ENCODE data around the gene FBF1. TPM values are rescaled to one million over a fixed set of nuclear protein-coding genes. Genes with fewer than 3 reads are reported as not detected.
A peak's percentile ranks its signal among the peaks of the same experiment; 100 is the strongest.

Gene FBF1
- total RNA-seq, 2 experiments from 2014 or later, result 13.2 to 16.2 TPM

DNA sequence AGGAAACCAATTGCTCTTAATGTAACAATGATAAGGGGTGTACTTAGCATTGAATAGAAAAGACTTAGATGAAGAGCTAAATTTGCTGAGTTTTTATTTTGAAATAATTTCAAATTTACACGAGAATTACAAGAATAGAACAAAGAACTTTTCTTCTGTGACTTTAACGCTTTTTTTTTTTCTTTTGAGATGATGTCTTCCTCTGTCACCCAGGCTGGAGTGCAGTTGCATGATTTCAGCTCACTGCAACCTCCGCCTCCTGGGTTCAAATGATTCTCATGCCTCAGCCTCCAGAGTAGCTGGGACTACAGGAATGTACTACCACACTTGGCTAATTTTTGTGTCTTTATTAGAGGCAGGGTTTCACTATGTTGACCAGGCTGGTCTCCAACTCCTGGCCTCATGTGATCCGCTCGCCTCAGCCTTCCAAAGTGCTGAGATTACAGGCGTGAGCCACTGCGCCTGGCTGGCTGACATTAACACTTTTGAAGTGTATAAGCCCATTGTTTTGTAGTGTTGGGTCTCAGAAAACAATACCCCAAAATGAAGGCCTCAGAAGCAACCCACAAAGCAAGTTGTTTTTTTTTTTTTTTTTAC, 40.3 kb upstream of the FBF1 start:
- H3K9me3 Mint-ChIP-seq, result no peaks in the 10 kb centered on the region
- intact Hi-C loops (cut with micrococcal nuclease), result no loop called here
- CTCF ChIA-PET, result interaction anchor here (0.7 to 1.8 kb wide), 9 partner anchors 19 to 566 kb away, joined by 3 to 6 read pairs (median 4); partner anchors contain the start of gene CDK3
- peak overlapping the region; percentile 94 for H3K4me3 Mint-ChIP-seq
- peak overlapping the region; percentile 99 for H3K27ac Mint-ChIP-seq
- H3K36me3 Mint-ChIP-seq (ENCODE audit: low read depth), result peaks cover 7% of the 10 kb centered on the region
- TF ChIP-seq, protein P1, sequence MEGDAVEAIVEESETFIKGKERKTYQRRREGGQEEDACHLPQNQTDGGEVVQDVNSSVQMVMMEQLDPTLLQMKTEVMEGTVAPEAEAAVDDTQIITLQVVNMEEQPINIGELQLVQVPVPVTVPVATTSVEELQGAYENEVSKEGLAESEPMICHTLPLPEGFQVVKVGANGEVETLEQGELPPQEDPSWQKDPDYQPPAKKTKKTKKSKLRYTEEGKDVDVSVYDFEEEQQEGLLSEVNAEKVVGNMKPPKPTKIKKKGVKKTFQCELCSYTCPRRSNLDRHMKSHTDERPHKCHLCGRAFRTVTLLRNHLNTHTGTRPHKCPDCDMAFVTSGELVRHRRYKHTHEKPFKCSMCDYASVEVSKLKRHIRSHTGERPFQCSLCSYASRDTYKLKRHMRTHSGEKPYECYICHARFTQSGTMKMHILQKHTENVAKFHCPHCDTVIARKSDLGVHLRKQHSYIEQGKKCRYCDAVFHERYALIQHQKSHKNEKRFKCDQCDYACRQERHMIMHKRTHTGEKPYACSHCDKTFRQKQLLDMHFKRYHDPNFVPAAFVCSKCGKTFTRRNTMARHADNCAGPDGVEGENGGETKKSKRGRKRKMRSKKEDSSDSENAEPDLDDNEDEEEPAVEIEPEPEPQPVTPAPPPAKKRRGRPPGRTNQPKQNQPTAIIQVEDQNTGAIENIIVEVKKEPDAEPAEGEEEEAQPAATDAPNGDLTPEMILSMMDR (IDR thresholded peaks at IDR 0.05), result no peak
- H3K27me3 Mint-ChIP-seq, result no peaks in the 10 kb centered on the region
- no peak for DNase-seq
- H3K4me1 Mint-ChIP-seq (ENCODE audit: low read depth), result peaks cover 30% of the 10 kb centered on the region
- ATAC-seq, result no peak
- POLR2A ChIA-PET, result interaction anchor here (0.9 kb wide), 1 partner anchor 56 kb away, joined by 4 read pairs; no protein-coding TSS in a partner anchor

DNA sequence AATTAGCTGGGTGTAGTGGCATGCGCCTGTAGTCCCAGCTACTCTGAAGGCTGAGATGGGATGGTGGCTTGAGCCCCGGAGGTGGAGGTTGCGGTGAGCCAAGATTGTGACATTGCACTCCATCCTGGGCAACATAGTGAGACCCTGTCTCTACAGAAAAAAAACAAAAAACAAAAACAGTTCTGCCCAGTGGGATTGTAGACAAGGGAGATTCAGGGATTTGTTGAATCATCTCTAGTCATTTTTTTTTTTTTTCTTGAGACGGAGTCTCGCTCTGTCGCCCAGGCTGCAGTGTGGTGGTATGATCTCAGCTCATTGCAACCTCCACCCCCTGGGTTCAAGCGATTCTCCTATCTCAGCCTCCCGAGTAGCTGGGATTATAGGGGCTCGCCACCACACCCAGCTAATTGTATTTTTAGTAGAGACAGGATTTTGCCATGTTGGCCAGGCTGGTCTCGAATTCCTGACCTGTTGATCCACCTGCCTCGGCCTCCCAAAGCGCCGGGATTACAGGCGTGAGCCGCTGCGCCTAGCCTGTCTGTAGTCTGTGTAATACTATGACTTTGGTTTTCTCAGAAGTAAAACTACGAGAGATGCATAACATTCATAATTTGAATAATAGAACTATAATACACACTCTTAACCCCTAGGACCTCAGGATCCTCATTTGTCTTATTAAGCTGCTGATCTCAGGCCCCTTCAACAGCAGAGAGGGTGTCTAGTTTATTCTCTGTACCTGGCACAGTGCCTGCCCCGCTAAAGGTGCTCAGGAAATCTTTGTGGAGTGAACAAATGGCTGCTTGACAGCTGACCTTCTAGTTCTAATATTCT, 39.6 kb upstream of the FBF1 start:
- Mint-ChIP-seq H3K4me1 (ENCODE audit: low read depth) (peaks cover 37% of the 10 kb centered on the region), H3K27ac (peak overlapping the region; percentile 99), H3K9me3 (no peaks in the 10 kb centered on the region), H3K36me3 (ENCODE audit: low read depth) (peaks cover 7% of the 10 kb centered on the region), H3K27me3 (no peaks in the 10 kb centered on the region), H3K4me3 (peak overlapping the region; percentile 94)
- intact Hi-C loops (cut with micrococcal nuclease), result no loop called here
- POLR2A ChIA-PET, result interaction anchor here (0.6 to 1.0 kb wide), 5 partner anchors 10 to 77 kb away, joined by 3 to 4 read pairs (median 3); no protein-coding TSS in a partner anchor
- ATAC-seq (no peak), DNase-seq (no peak)
- CTCF ChIA-PET, result interaction anchor here (0.7 to 1.8 kb wide), 10 partner anchors 20 to 566 kb away, joined by 3 to 6 read pairs (median 4); partner anchors contain the start of gene CDK3
- TF ChIP-seq, protein P1 (IDR thresholded peaks at IDR 0.05), result no peak

DNA sequence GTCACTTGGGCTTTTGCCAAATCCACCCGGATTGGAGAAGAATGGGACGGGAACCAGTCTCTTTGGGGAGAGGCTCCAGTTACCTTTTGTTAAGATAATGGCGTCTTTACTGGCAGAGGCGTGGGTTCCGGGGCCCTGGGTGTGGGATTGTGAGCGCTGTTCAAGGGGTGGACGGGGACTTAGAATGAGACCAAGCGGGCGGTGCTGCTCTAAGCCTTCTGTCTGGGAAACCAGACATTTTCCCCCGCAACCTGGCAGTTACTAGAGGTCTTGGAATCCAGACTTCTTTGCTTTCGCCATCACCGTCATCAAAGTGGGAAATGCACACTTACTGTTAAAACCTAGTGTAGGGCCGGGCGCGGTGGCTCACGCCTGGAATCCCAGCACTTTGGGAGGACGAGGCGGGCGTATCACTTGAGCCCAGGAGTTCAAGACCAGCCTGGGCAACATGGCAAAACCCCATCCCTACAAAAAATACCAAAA, 38.9 kb upstream of the FBF1 start:
- Mint-ChIP-seq H3K27ac (peak overlapping the region; percentile 99), H3K4me1 (ENCODE audit: low read depth) (peaks cover 37% of the 10 kb centered on the region), H3K9me3 (no peaks in the 10 kb centered on the region), H3K36me3 (ENCODE audit: low read depth) (peaks cover 7% of the 10 kb centered on the region), H3K27me3 (no peaks in the 10 kb centered on the region), H3K4me3 (peak overlapping the region; percentile 94)
- intact Hi-C loops (cut with micrococcal nuclease), result no loop called here
- DNase-seq, result no peak
- POLR2A ChIA-PET, result interaction anchor here (0.9 to 1.0 kb wide), 2 partner anchors 10 to 23 kb away, joined by 3 read pairs; no protein-coding TSS in a partner anchor
- ATAC-seq, result peak; percentile 35
- TF ChIP-seq, protein P1 (IDR thresholded peaks at IDR 0.05), result no peak
- CTCF ChIA-PET, result interaction anchor here (0.8 to 1.6 kb wide), 6 partner anchors 21 to 567 kb away, joined by 3 to 6 read pairs (median 4); partner anchors contain the start of gene CDK3

DNA sequence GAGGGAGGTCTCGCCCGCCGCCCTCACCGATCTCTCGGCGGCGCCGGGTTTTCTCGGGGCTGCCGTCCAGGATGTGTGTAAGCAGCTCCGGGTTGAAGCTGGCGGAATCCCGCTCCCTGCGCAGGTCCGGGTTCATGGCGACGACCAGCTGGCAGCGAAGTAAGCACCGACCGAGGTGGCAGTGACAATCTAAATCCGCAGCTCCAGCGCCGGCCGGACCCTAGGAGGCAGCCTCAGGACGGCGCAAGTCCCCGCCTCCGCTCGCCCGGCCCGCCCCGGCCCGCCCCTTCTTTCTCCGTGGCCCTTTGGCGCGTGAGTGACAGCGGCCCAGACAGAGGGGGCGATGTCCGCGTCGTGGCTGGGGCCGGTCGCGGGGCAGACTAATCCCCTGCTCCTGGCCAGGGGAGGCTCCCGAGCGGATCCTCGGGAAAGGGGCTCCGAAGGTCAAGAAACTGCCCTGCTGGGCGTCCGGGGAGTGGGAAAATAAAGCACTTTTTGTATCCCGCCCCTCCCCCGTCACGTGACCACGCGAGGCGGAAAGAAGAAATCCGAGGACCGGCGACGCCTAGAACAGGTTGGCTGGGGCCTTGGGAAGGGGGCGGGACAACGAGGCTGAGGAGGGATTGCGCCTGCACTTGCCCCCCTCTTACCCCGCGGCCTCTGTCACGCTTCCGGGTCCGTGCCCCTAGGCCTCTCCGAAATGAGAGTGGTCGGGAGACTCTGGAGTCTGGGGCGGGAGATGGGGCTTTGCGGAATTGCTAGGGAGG, 38.3 kb upstream of the FBF1 start, which contains the start of the genes ACOX1 and TEN1:
TSS of gene ACOX1 (minus strand) at position 229 of the 767 bp plus-strand sequence. CDS start at position 136, 93 bp downstream.
TSS of gene TEN1 (plus strand) at position 303 of the 767 bp plus-strand sequence. CDS start 6,953 bp downstream, outside the sequence.
- intact Hi-C loops (cut with micrococcal nuclease), result no loop called here
- DNase-seq, result peak; percentile 99
- Mint-ChIP-seq H3K4me1 (ENCODE audit: low read depth) (peaks cover 39% of the 10 kb centered on the region), H3K27ac (peak within 1 kb of the TSS; percentile 99), H3K36me3 (ENCODE audit: low read depth) (peaks cover 7% of the 10 kb centered on the region), H3K9me3 (no peaks in the 10 kb centered on the region), H3K4me3 (peak within 1 kb of the TSS; percentile 94), H3K27me3 (no peaks in the 10 kb centered on the region)
- ATAC-seq, result peak; percentile 98
- ChIA-PET POLR2A (interaction anchor here (0.6 to 0.8 kb wide), 2 partner anchors 80 to 118 kb away, joined by 3 read pairs; no protein-coding TSS in a partner anchor), CTCF (interaction anchor here (0.6 to 1.7 kb wide), 2 partner anchors 21 to 26 kb away, joined by 3 to 7 read pairs; partner anchors contain the start of gene CDK3)
- TF ChIP-seq, protein P1 (IDR thresholded peaks at IDR 0.05), result peak; percentile 34

Data from activated CD8-positive, alpha-beta T cell treated with anti-CD3 and anti-CD28 coated beads for 36 hours (primary cell).